ENCODE measurements around the gene DMD.

DNA sequence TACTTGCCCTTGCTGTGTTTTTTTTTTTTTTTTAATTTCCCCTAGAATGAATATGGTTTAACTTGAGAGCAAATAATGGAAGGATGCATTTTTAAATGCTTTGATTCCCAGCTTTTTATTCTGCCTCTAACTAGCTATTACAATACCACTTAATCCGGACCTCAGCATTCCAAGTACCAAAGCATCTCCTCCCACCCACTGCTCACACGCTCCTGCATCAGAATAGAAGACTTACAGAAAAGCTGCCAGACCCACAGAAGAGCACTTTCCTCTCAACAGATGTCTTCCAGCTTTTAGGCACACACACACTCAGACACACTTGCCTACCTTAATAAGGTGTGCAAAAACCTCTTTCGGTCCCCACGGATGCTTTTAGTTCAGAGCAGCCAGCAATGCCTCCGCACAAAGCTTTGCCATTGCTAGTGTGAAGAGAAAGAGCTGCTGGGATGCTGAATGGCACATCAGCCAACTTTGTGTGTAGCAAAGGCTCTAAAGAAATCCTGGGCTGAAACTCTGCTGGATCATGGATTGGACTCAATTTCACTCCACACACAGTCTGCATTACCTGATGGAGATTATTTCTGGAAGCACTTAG, 1056.2 kb downstream of the DMD start:
- TF ChIP-seq POLR2A (IDR thresholded peaks at IDR 0.05) (no peak), EP300 (IDR thresholded peaks at IDR 0.05) (no peak)
- TF ChIP-seq, protein P1, sequence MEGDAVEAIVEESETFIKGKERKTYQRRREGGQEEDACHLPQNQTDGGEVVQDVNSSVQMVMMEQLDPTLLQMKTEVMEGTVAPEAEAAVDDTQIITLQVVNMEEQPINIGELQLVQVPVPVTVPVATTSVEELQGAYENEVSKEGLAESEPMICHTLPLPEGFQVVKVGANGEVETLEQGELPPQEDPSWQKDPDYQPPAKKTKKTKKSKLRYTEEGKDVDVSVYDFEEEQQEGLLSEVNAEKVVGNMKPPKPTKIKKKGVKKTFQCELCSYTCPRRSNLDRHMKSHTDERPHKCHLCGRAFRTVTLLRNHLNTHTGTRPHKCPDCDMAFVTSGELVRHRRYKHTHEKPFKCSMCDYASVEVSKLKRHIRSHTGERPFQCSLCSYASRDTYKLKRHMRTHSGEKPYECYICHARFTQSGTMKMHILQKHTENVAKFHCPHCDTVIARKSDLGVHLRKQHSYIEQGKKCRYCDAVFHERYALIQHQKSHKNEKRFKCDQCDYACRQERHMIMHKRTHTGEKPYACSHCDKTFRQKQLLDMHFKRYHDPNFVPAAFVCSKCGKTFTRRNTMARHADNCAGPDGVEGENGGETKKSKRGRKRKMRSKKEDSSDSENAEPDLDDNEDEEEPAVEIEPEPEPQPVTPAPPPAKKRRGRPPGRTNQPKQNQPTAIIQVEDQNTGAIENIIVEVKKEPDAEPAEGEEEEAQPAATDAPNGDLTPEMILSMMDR (IDR thresholded peaks at IDR 0.05): no peak

Data from ovary (tissue), 3 donors.